CD4-positive, alpha-beta T cell treated with Interferon gamma for 1 hour (primary cell): ENCODE measurements around the gene FNIP1.
"Not testable (repeated sequence)": the region's sequence is repeated elsewhere in the genome, so short reads cannot be mapped to it uniquely, and the experiment has no call there.

Experiments
- DNase-seq: peaks from one replicate; pipeline ENCODE4 v3.0.0-alpha.2; 2020

Gene FNIP1

DNA sequence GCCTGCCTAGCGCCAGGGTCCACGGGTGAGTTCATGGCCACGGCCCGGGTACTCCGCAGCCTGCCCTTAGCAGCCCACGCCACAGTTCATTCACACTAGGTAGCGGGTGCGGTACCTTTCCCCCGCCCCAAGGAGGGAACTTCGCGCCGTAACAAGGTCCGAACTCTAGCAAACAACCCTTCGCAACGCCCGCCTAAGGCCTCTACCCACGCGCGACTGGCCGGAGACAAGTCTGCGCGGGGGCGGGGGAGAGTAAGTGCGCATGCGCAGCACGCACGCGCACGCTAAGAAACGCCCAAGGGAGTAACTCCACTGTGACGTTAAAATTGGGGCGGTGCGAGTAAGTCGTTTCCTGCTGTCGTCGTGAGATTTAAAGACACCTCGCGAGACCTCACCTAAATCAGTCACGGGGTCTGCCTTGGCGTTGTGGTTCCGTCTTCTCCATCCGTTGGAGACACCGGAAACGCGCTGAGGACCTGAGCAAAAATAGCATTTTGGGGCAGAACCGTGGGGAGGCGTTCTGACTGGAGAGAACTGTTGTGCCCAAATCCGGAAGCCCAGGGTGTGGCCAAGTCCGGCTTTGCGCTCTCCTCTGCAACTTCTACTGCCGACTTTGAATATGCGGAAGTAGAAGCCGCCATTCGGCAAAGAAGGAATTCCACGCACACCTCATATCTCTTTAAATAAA lies 161.7 kb downstream of the FNIP1 start, which contains the start of gene RAPGEF6:
Gene RAPGEF6, minus strand, starts transcription at position 234 of the 688 bp plus-strand sequence. Its CDS starts 199 bp downstream, at position 35.
- peak; percentile 99 for DNase-seq

- peak; percentile 73 for DNase-seq
Measured at GRCh38 chr5:131634666-131634995, 162.2 kb downstream of the FNIP1 start.

- DNase-seq, result no peak
Measured at GRCh38 chr5:131634238-131634637, 162.6 kb downstream of the FNIP1 start.

DNA sequence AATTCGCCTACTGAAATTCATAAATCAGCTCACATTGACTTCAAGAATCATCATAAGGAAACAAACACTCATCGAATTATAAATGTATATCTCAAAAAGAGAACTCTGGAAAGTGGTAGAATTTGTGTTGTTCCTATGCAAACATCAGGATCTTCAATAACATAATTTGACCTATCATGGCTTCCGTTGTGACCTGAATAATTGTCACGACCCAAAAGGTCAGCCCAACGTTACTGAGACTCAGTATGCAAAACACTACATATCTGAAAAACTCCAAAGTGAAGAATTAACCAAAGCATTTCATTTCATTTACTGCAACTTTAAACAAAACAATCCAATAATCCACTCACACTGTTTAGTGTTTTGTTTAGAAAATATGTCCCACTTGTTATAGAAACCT lies 163.0 kb downstream of the FNIP1 start:
- no peak for DNase-seq

DNA sequence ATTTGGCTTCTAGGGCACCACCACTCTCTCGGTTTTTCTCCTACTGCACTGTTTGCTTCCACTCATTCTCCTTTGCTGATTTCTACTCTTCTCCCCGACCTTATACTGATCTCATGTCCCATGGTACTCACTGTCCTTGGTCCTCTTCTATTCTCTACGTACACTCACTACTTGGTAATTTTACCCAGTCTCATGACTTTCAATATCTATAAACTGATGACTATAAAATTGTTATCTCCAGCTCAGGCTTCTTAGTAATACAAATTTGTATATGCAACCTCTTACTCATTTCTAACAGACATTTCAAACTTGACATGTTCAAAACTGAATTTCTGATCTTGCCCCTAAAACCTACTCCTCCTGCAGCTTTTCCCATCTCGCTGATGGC lies 165.9 kb downstream of the FNIP1 start:
- no peak for DNase-seq

DNA sequence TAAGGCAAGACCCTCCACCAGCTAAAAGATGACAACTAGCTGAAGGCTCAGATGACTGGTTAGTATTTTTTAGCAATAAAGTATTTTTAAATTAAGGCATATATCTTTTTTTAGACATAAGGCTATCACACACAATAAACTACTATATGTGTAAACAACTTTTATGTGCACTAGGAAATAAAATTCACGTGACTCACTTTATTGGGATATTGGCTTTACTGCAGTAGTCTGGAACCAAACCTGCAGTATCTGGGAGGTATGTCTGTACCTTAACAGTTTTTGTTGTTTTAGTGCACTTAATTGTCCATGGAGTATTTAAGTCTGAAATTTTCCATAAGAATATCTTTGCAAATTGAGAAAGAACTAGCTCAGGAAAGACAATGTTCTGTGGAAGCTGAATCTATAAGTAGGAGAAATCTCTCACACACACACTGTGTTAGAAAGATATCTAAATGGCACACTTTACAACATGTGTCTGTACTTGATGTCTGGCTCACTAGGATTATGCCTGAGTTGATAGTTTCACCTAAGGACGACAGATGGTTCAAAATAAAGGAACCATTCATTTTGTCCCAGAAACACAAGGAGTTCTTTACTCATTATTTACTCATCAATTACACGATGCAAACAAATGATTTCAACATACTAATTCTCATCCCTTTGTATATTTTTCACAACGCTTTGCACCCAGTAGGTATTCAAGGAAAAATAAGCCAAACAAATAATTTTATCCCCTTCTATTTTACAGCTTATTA lies 166.4 kb downstream of the FNIP1 start:
- no peak for DNase-seq

GRCh38 chr5:131628990-131629389 lies 167.8 kb downstream of the FNIP1 start:
- DNase-seq, result no peak

GRCh38 chr5:131627207-131627865 lies 169.5 kb downstream of the FNIP1 start:
- no peak for DNase-seq

DNA sequence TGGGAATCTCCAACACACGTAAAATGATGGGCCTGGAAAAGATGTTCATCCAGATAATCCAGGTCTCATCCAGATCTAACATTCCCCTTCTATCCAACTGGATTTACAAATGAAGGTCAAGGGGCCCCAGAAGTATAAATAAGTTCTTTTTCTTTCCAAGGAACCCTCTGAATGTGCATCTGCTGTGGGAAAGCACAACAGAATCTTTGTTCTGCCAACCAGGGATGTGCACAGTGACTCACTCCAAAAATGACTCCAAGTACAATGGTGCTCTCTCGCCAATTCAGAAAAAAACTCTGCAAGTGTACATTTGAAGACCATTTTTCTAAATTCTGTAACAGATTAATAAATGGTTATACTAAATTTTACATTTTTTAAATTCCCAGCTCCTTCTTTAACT lies 174.2 kb downstream of the FNIP1 start:
- no peak for DNase-seq

- DNase-seq, result not testable (repeated sequence)
Measured at GRCh38 chr5:131621164-131621563, 175.7 kb downstream of the FNIP1 start.

GRCh38 chr5:131619102-131619501 lies 177.7 kb downstream of the FNIP1 start:
- DNase-seq, result no peak

DNA sequence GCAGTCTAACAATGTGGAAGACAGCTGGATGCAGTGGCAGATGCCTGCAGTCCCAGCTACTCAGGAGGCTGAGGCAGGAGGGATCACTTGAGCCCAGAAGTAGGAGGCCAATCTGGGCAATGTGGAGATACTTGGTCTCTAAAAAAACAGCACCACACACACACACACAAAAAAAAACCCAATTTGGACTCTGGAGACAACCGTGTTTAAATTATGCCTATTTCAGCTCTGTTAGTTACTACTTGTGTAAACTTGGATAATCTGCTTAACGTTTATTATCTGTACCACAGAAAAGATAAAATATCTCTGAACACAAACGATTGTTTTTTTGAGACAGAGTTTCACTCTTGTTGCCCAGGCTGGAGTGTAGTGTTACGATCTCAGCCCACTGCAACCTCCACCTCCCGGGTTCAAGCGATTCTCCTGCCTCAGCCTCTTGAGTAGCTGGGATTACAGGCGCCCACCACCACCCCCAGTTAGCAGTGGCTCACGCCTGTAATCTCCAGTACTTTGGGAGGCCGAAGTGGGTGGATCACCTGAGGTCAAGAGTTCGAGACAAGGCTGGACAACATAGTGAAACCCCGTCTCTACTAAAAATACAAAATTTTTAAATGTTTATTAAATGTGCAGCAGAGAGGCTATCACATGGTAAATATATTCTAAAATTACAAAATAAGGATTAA lies 179.5 kb downstream of the FNIP1 start:
- DNase-seq, result no peak

DNA sequence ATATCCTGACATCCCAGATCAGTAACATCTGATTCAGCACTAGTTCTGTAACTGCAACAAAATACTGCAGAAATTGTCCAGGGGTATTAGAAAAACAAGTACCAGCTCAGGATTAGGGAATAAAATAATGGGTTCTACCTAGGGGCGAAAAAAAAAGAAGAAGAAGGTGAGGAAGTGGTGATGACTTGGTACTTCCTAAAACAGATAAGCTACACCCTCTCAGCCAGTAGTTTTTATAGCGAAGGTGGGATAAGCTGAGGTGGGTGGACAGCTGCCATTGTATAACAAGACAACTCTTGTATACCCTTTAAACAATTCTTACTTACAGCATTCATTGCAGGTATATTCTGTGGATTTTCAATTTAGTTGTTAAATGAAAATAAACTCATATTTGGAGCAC lies 180.9 kb downstream of the FNIP1 start:
- DNase-seq, result no peak

DNA sequence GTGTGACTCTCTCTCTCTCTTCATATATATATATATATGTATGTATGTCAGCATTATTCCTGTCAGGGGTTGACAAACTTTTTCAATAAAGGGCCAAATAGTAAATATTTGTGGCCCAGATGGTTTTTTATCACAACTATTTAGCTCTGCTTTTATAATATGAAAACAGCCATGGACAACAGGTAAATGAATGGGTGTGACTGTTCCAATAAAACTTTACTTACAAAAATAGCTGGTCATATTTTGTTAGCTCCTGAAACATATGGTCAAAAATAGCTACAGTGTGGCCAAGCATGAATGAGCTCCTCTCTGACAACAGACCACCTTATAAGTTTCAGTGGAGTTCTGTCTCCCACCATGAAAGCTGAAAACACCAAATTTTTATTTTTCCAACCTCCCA lies 183.4 kb downstream of the FNIP1 start:
- no peak for DNase-seq

DNA sequence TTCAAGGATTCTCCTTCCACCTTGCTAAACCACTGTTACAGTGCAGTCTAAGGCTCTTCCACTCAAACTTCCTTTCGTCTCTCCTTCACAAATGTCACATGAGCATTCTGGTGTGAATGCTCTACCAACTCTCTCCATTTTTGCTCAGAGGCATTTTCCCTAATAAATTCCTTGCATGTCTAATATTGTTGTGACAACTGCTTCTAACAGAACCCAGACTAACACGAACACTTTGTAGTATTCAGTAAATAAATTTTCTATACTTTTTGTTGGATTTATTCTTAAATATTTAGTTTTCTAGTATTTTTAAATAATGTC lies 185.8 kb downstream of the FNIP1 start:
- no peak for DNase-seq

DNA sequence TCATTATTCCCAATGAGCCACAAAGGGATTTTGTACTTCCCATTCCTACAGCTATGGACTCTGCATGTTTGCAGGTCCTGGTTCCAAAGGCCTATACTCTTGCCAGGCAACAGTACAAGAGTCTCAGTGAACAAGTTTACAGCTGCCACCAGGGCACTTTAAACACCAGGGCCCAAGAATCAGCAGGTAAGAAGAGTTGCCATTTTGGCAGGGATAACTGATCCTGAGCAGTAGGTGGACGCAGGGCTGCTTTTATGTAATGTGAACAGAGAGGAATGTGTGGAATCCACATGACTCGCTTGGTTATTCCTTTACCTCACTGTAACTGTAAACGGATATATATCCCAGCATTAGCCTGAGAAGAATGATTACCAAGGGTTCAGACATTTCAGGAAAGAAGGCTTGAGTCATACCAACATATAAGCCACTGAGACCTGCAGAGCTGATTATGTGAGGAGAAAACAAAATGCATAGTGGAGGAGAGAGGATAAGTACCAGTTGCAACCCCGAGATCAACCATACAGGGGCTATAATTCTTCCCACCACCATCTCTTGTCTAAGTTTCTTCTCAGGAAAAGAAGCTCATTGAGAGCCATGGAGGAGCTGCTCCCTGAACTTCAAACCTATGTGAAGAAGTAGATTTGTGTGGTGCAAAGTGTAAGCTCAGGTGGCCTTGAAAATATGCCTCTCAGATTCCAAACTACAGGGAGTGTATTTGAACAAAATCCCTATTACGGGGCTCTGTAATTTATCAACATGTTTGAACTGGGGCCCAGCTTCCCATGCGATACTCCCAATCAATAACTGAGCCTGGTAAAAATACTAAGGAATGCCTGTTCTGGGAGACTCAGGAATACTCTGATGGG lies 186.4 kb downstream of the FNIP1 start:
- no peak for DNase-seq

- DNase-seq, result no peak
Measured at GRCh38 chr5:131609774-131610173, 187.0 kb downstream of the FNIP1 start.

GRCh38 chr5:131608597-131608996 lies 188.2 kb downstream of the FNIP1 start:
- no peak for DNase-seq

GRCh38 chr5:131607903-131608540 lies 188.8 kb downstream of the FNIP1 start:
- DNase-seq, result no peak

DNA sequence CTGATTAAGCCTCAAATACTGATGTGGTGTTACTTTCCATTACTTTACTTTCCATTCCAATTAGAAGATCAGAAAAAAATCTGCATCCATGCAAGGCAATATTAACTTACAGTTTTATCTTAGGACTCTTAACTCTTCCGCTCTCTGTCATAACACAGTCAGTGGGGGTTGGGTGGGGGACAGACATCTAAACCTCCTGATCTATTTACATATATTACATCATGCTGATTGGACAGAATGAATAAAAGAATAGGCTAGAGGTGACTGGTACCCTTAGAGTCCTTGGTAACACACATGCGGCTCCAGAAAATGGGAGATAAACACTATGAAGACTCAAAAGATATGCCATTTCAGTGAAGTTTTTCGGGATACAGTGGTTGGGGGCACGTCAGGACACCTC lies 189.4 kb downstream of the FNIP1 start:
- DNase-seq, result no peak

GRCh38 chr5:131605086-131605485 lies 191.7 kb downstream of the FNIP1 start:
- DNase-seq, result no peak
